22Rv1 (cell line): Measurements from ENCODE around the gene WDR62.

Experiments
- ZFX ChIP-seq: fragments of 450-650 bp; IDR thresholded peaks from 2 replicates; pipeline ENCODE4 v1.6.1; 2017; ENCODE audit warnings: antibody characterized with exemption, borderline replicate concordance
- TF ChIP-seq, protein P1 (sequence below): fragments of 450-650 bp; IDR thresholded peaks from 2 replicates; pipeline ENCODE4 v1.5.1; 2017; ENCODE audit warnings: mild to moderate bottlenecking

DNA sequence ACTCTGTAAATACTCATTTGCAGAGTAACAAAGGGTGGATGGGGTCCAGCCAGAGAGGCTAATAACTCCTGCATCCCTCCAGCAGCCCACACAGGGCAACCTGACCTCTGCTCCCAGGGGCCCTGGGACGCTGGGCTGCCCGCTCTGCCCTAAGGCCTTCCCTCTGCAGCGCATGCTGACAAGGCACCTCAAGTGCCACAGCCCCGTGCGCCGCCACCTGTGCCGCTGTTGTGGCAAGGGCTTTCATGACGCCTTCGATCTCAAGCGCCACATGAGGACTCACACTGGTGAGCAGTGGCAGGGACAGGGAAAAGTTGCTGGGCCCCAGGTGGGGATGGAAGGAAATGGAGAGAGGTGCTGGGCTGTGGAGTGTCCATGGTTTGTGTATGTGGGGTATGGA lies 58.0 kb downstream of the WDR62 start:
- TF ChIP-seq, protein P1, sequence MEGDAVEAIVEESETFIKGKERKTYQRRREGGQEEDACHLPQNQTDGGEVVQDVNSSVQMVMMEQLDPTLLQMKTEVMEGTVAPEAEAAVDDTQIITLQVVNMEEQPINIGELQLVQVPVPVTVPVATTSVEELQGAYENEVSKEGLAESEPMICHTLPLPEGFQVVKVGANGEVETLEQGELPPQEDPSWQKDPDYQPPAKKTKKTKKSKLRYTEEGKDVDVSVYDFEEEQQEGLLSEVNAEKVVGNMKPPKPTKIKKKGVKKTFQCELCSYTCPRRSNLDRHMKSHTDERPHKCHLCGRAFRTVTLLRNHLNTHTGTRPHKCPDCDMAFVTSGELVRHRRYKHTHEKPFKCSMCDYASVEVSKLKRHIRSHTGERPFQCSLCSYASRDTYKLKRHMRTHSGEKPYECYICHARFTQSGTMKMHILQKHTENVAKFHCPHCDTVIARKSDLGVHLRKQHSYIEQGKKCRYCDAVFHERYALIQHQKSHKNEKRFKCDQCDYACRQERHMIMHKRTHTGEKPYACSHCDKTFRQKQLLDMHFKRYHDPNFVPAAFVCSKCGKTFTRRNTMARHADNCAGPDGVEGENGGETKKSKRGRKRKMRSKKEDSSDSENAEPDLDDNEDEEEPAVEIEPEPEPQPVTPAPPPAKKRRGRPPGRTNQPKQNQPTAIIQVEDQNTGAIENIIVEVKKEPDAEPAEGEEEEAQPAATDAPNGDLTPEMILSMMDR, result no peak
- no peak for TF ChIP-seq ZFX
